Measurements from ENCODE around the gene SLIT1.

The SLIT1 gene

GRCh38 chr10:97150013-97150595 is 35.7 kb downstream of the SLIT1 start:
- H3K27ac ChIP-seq (ENCODE audit: low read length): no peak overlapping the region
- no peaks in the 10 kb centered on the region for H3K9me3 ChIP-seq (ENCODE audit: control insufficient read depth, low read depth, low read length)
- no peak overlapping the region for H3K9ac ChIP-seq (ENCODE audit: low read length)
- no peaks in the 10 kb centered on the region for H3K27me3 ChIP-seq (ENCODE audit: control insufficient read depth, insufficient read depth, low read length)
- H3K4me3 ChIP-seq (ENCODE audit: low read length): no peak overlapping the region
- H3K36me3 ChIP-seq (ENCODE audit: control insufficient read depth, low read depth, low read length): no peaks in the 10 kb centered on the region
- no peaks in the 10 kb centered on the region for H3K4me1 ChIP-seq (ENCODE audit: control insufficient read depth, low read depth, low read length)

GRCh38 chr10:97149079-97149531 is 36.7 kb downstream of the SLIT1 start:
- H3K27me3 ChIP-seq (ENCODE audit: control insufficient read depth, insufficient read depth, low read length): no peaks in the 10 kb centered on the region

GRCh38 chr10:97144297-97144696 is 41.5 kb downstream of the SLIT1 start:
- H3K4me3 ChIP-seq (ENCODE audit: low read length): no peak overlapping the region
- H3K27me3 ChIP-seq (ENCODE audit: control insufficient read depth, insufficient read depth, low read length): peaks cover 21% of the 10 kb centered on the region
- no peaks in the 10 kb centered on the region for H3K36me3 ChIP-seq (ENCODE audit: control insufficient read depth, low read depth, low read length)
- H3K9ac ChIP-seq (ENCODE audit: low read length): no peak overlapping the region
- no peak overlapping the region for H3K27ac ChIP-seq (ENCODE audit: low read length)
- H3K4me1 ChIP-seq (ENCODE audit: control insufficient read depth, low read depth, low read length): peaks cover 15% of the 10 kb centered on the region
- H3K9me3 ChIP-seq (ENCODE audit: control insufficient read depth, low read depth, low read length): no peaks in the 10 kb centered on the region

More at GRCh38 chr10:97149079-97149531, 36.7 kb downstream of the SLIT1 start:
- Histone ChIP-seq H3K27ac (ENCODE audit: low read length) (no peak overlapping the region), H3K9ac (ENCODE audit: low read length) (no peak overlapping the region), H3K9me3 (ENCODE audit: control insufficient read depth, low read depth, low read length) (no peaks in the 10 kb centered on the region), H3K36me3 (ENCODE audit: control insufficient read depth, low read depth, low read length) (no peaks in the 10 kb centered on the region), H3K4me1 (ENCODE audit: control insufficient read depth, low read depth, low read length) (no peaks in the 10 kb centered on the region), H3K4me3 (ENCODE audit: low read length) (no peak overlapping the region)

GRCh38 chr10:97142834-97143233 is 42.9 kb downstream of the SLIT1 start:
- H3K27ac ChIP-seq (ENCODE audit: low read length): no peak overlapping the region
- no peaks in the 10 kb centered on the region for H3K36me3 ChIP-seq (ENCODE audit: control insufficient read depth, low read depth, low read length)
- peaks cover 27% of the 10 kb centered on the region for H3K27me3 ChIP-seq (ENCODE audit: control insufficient read depth, insufficient read depth, low read length)
- no peaks in the 10 kb centered on the region for H3K9me3 ChIP-seq (ENCODE audit: control insufficient read depth, low read depth, low read length)
- no peak overlapping the region for H3K9ac ChIP-seq (ENCODE audit: low read length)
- no peak overlapping the region for H3K4me3 ChIP-seq (ENCODE audit: low read length)
- peaks cover 15% of the 10 kb centered on the region for H3K4me1 ChIP-seq (ENCODE audit: control insufficient read depth, low read depth, low read length)

GRCh38 chr10:97140902-97141745 is 44.6 kb downstream of the SLIT1 start:
- no peak overlapping the region for H3K4me3 ChIP-seq (ENCODE audit: low read length)
- H3K9me3 ChIP-seq (ENCODE audit: control insufficient read depth, low read depth, low read length): no peaks in the 10 kb centered on the region
- peaks cover 27% of the 10 kb centered on the region for H3K27me3 ChIP-seq (ENCODE audit: control insufficient read depth, insufficient read depth, low read length)
- peaks cover 15% of the 10 kb centered on the region for H3K4me1 ChIP-seq (ENCODE audit: control insufficient read depth, low read depth, low read length)
- no peaks in the 10 kb centered on the region for H3K36me3 ChIP-seq (ENCODE audit: control insufficient read depth, low read depth, low read length)
- H3K27ac ChIP-seq (ENCODE audit: low read length): no peak overlapping the region
- H3K9ac ChIP-seq (ENCODE audit: low read length): no peak overlapping the region

GRCh38 chr10:97140049-97140846 is 45.5 kb downstream of the SLIT1 start:
- Histone ChIP-seq H3K9ac (ENCODE audit: low read length) (no peak overlapping the region), H3K36me3 (ENCODE audit: control insufficient read depth, low read depth, low read length) (no peaks in the 10 kb centered on the region), H3K27ac (ENCODE audit: low read length) (no peak overlapping the region), H3K9me3 (ENCODE audit: control insufficient read depth, low read depth, low read length) (no peaks in the 10 kb centered on the region), H3K4me3 (ENCODE audit: low read length) (no peak overlapping the region), H3K4me1 (ENCODE audit: control insufficient read depth, low read depth, low read length) (peaks cover 15% of the 10 kb centered on the region), H3K27me3 (ENCODE audit: control insufficient read depth, insufficient read depth, low read length) (peaks cover 27% of the 10 kb centered on the region)

GRCh38 chr10:97139651-97140048 is 46.1 kb downstream of the SLIT1 start:
- Histone ChIP-seq H3K9ac (ENCODE audit: low read length) (no peak overlapping the region), H3K4me1 (ENCODE audit: control insufficient read depth, low read depth, low read length) (peaks cover 15% of the 10 kb centered on the region), H3K36me3 (ENCODE audit: control insufficient read depth, low read depth, low read length) (no peaks in the 10 kb centered on the region), H3K4me3 (ENCODE audit: low read length) (no peak overlapping the region), H3K27ac (ENCODE audit: low read length) (no peak overlapping the region), H3K9me3 (ENCODE audit: control insufficient read depth, low read depth, low read length) (no peaks in the 10 kb centered on the region), H3K27me3 (ENCODE audit: control insufficient read depth, insufficient read depth, low read length) (peaks cover 27% of the 10 kb centered on the region)

GRCh38 chr10:97138846-97139245 is 46.9 kb downstream of the SLIT1 start:
- no peak overlapping the region for H3K4me3 ChIP-seq (ENCODE audit: low read length)
- peaks cover 15% of the 10 kb centered on the region for H3K4me1 ChIP-seq (ENCODE audit: control insufficient read depth, low read depth, low read length)
- no peak overlapping the region for H3K27ac ChIP-seq (ENCODE audit: low read length)
- H3K9me3 ChIP-seq (ENCODE audit: control insufficient read depth, low read depth, low read length): no peaks in the 10 kb centered on the region
- no peaks in the 10 kb centered on the region for H3K36me3 ChIP-seq (ENCODE audit: control insufficient read depth, low read depth, low read length)
- H3K9ac ChIP-seq (ENCODE audit: low read length): no peak overlapping the region
- H3K27me3 ChIP-seq (ENCODE audit: control insufficient read depth, insufficient read depth, low read length): peaks cover 27% of the 10 kb centered on the region

GRCh38 chr10:97138174-97138573 is 47.6 kb downstream of the SLIT1 start:
- Histone ChIP-seq H3K36me3 (ENCODE audit: control insufficient read depth, low read depth, low read length) (no peaks in the 10 kb centered on the region), H3K27ac (ENCODE audit: low read length) (no peak overlapping the region), H3K9ac (ENCODE audit: low read length) (no peak overlapping the region), H3K4me1 (ENCODE audit: control insufficient read depth, low read depth, low read length) (peaks cover 15% of the 10 kb centered on the region), H3K9me3 (ENCODE audit: control insufficient read depth, low read depth, low read length) (no peaks in the 10 kb centered on the region), H3K4me3 (ENCODE audit: low read length) (no peak overlapping the region), H3K27me3 (ENCODE audit: control insufficient read depth, insufficient read depth, low read length) (peaks cover 27% of the 10 kb centered on the region)

GRCh38 chr10:97136756-97137155 is 49.0 kb downstream of the SLIT1 start:
- Histone ChIP-seq H3K36me3 (ENCODE audit: control insufficient read depth, low read depth, low read length) (no peaks in the 10 kb centered on the region), H3K4me1 (ENCODE audit: control insufficient read depth, low read depth, low read length) (peaks cover 15% of the 10 kb centered on the region), H3K4me3 (ENCODE audit: low read length) (no peak overlapping the region), H3K9me3 (ENCODE audit: control insufficient read depth, low read depth, low read length) (no peaks in the 10 kb centered on the region), H3K27me3 (ENCODE audit: control insufficient read depth, insufficient read depth, low read length) (peaks cover 27% of the 10 kb centered on the region), H3K27ac (ENCODE audit: low read length) (no peak overlapping the region), H3K9ac (ENCODE audit: low read length) (no peak overlapping the region)

- no peaks in the 10 kb centered on the region for H3K9me3 ChIP-seq (ENCODE audit: control insufficient read depth, low read depth, low read length)
- peaks cover 18% of the 10 kb centered on the region for H3K27me3 ChIP-seq (ENCODE audit: control insufficient read depth, insufficient read depth, low read length)
- no peak overlapping the region for H3K9ac ChIP-seq (ENCODE audit: low read length)
- peaks cover 9% of the 10 kb centered on the region for H3K4me1 ChIP-seq (ENCODE audit: control insufficient read depth, low read depth, low read length)
- no peak overlapping the region for H3K4me3 ChIP-seq (ENCODE audit: low read length)
- H3K27ac ChIP-seq (ENCODE audit: low read length): no peak overlapping the region
- H3K36me3 ChIP-seq (ENCODE audit: control insufficient read depth, low read depth, low read length): no peaks in the 10 kb centered on the region
These were observed 50.3 kb downstream of the SLIT1 start for GRCh38 chr10:97135464-97135863.

Data from iPS-18a (cell line).